Activated effector memory CD4-positive, alpha-beta T cell treated with Interleukin-2 at 50 U/mL for 16 hours (primary cell): Measurements from ENCODE around the gene ATP2C1.
"Not testable (repeated sequence)": the region's sequence is repeated elsewhere in the genome, so short reads cannot be mapped to it uniquely, and the experiment has no call there.

Experiments used
- DNase-seq: peaks from one replicate; pipeline ENCODE4 v3.0.0-alpha.2; 2020

Gene ATP2C1

GRCh38 chr3:130893376-130894129 lies at the start of gene ATP2C1:
Gene ATP2C1 (plus strand): TSS chr3:130894084. CDS start chr3:130894770, 686 bp downstream.
- peak; percentile 85 for DNase-seq

GRCh38 chr3:130844462-130844861 lies 49.4 kb upstream of the ATP2C1 start:
- DNase-seq, result no peak

GRCh38 chr3:130846181-130846580 lies 47.7 kb upstream of the ATP2C1 start:
- DNase-seq, result no peak

- DNase-seq, result no peak
Observed at GRCh38 chr3:130849091-130849552, 44.8 kb upstream of the ATP2C1 start.

GRCh38 chr3:130850044-130850797 lies 43.7 kb upstream of the ATP2C1 start:
- DNase-seq, result no peak

GRCh38 chr3:130850843-130851242 lies 43.0 kb upstream of the ATP2C1 start:
- no peak for DNase-seq

- no peak for DNase-seq
Observed at GRCh38 chr3:130851277-130851676, 42.6 kb upstream of the ATP2C1 start.

- DNase-seq, result no peak
Observed at GRCh38 chr3:130853581-130853980, 40.3 kb upstream of the ATP2C1 start.

- no peak for DNase-seq
Observed at GRCh38 chr3:130854208-130854864, 39.5 kb upstream of the ATP2C1 start.

- DNase-seq, result no peak
Observed at GRCh38 chr3:130857336-130858026, 36.4 kb upstream of the ATP2C1 start.

- DNase-seq, result not testable (repeated sequence)
Observed at GRCh38 chr3:130862130-130862529, 31.8 kb upstream of the ATP2C1 start.

GRCh38 chr3:130865489-130865888 lies 28.4 kb upstream of the ATP2C1 start:
- DNase-seq, result no peak

- DNase-seq, result no peak
Observed at GRCh38 chr3:130866327-130866726, 27.6 kb upstream of the ATP2C1 start.

- DNase-seq, result no peak
Observed at GRCh38 chr3:130870423-130870822, 23.5 kb upstream of the ATP2C1 start.

GRCh38 chr3:130876594-130876993 lies 17.3 kb upstream of the ATP2C1 start:
- no peak for DNase-seq

GRCh38 chr3:130878464-130878863 lies 15.4 kb upstream of the ATP2C1 start:
- no peak for DNase-seq

GRCh38 chr3:130889416-130889946 lies 4.4 kb upstream of the ATP2C1 start:
- no peak for DNase-seq

- DNase-seq, result peak; percentile 35
Observed at GRCh38 chr3:130892759-130893375, 1.0 kb upstream of the ATP2C1 start.

- DNase-seq, result peak; percentile 32
Observed at GRCh38 chr3:130894130-130894985, 474 bp downstream of the ATP2C1 start.

GRCh38 chr3:130894986-130895280 lies 1.0 kb downstream of the ATP2C1 start:
- no peak for DNase-seq

- DNase-seq, result no peak
Observed at GRCh38 chr3:130895690-130896488, 2.0 kb downstream of the ATP2C1 start.
